Thyroid gland (tissue), 4 donors: ENCODE measurements around the gene PAFAH1B2. TPM values are rescaled to one million over a fixed set of nuclear protein-coding genes. Genes with fewer than 3 reads are reported as not detected.
"Not testable (repeated sequence)": the region's sequence is repeated elsewhere in the genome, so short reads cannot be mapped to it uniquely, and the experiment has no call there.

Experiments
- DNase-seq, 2 donors: peaks; one replicate each; pipeline ENCODE4 v3.0.0-alpha.2; 2019
- H3K27ac ChIP-seq, 3 donors: fragments of 200-600 bp; sonication (generic); 1 replicate in 2 of 3; 2 replicates in 1 of 3; pipeline ENCODE4 v1.5.1; 2016 to 2019; ENCODE audit warnings: mild to moderate bottlenecking in 1 of 3, moderate library complexity in 1 of 3
- H3K27me3 ChIP-seq: fragments of 200-600 bp; sonication (generic); one replicate; pipeline ENCODE4 v1.5.1; 2019
- H3K36me3 ChIP-seq, 2 donors: fragments of 200-600 bp; sonication (generic); one replicate each; pipeline ENCODE4 v1.5.1; 2016 to 2019
- H3K4me1 ChIP-seq, 2 donors: fragments of 200-600 bp; sonication (generic); one replicate each; pipeline ENCODE4 v1.5.1; 2017 to 2019
- H3K4me3 ChIP-seq, 3 donors: fragments of 200-600 bp; sonication (generic); replicated peaks in 1 of 3; 1 replicate in 2 of 3; 2 replicates in 1 of 3; pipeline ENCODE4 v1.5.1; 2016; ENCODE audit warnings: mild to moderate bottlenecking in 1 of 3
- H3K9me3 ChIP-seq: fragments of 200-600 bp; sonication (generic); one replicate; pipeline ENCODE4 v1.5.1; 2017
- CTCF ChIP-seq, 6 experiments: fragments of 200-600 bp in 3 of 6; fragments of 450-650 bp in 3 of 6; sonication (generic) in 3 of 6; IDR thresholded peaks; one replicate each; pipeline ENCODE4 v1.5.1; 2016 to 2019; ENCODE audit warnings: antibody characterized with exemption in 6 of 6, mild to moderate bottlenecking in 2 of 6, inconsistent platforms in 1 of 6, moderate library complexity in 1 of 6
- POLR2A ChIP-seq, 2 donors: fragments of 450-650 bp; IDR thresholded peaks; one replicate each; pipeline ENCODE4 v1.6.1; 2017; ENCODE audit warnings: antibody characterized with exemption in 2 of 2, mild to moderate bottlenecking in 2 of 2, moderate library complexity in 1 of 2
- WGBS, 2 donors: methylation state at CpG; one replicate each; pipeline ENCODE4 v1.1.5; 2017; 5-methylcytosine and 5-hydroxymethylcytosine counted together
- intact Hi-C: fragments of 100-400 bp; cut with DNase I; formaldehyde crosslinking; loops from one replicate; pipeline ENCODE4 v1.15.1; 2023
- total RNA-seq, 4 donors: library from RNA; depleted of rRNA; stranded (reverse); fragments of >200 nt; gene quantifications; one replicate each; pipeline ENCODE4 v1.2.3, GENCODE V29; 2016

PAFAH1B2 gene
- total RNA-seq, 4 donors from 2014 or later, result 107 to 128 (median 118) TPM

GRCh38 chr11:117100556-117100955, 43.5 kb upstream of the PAFAH1B2 start:
- peak overlapping the region in 2 of 3 donors; percentile 98 to 99 for H3K27ac ChIP-seq
- intact Hi-C loops, result no loop called here

GRCh38 chr11:117107701-117108590, 36.1 kb upstream of the PAFAH1B2 start:
- Histone ChIP-seq H3K9me3 (no peaks in the 10 kb centered on the region), H3K27me3 (no peaks in the 10 kb centered on the region), H3K36me3 (no peaks in the 10 kb centered on the region), H3K4me3 (no peak overlapping the region), H3K27ac (no peak overlapping the region), H3K4me1 (no peaks in the 10 kb centered on the region)
- intact Hi-C loops, result loop anchor here (2.0 to 5.0 kb wide), 2 partner anchors 229 to 316 kb away; partner anchors contain the start of gene APOA5
- DNase-seq, result no peak
- no peak for TF ChIP-seq CTCF (IDR thresholded peaks at IDR 0.05)
- no peak for TF ChIP-seq POLR2A (IDR thresholded peaks at IDR 0.05)
- WGBS, 2 donors, result 71 to 74% methylated on average over 5 of the region's 5 CpGs

More at GRCh38 chr11:117100556-117100955, 43.5 kb upstream of the PAFAH1B2 start:
- 91 to 92% methylated on average over 3 of the region's 3 CpGs for WGBS, 2 donors
- TF ChIP-seq POLR2A (IDR thresholded peaks at IDR 0.05), result no peak
- TF ChIP-seq CTCF (IDR thresholded peaks at IDR 0.05), result no peak
- no peak for DNase-seq
- no peak overlapping the region for H3K4me3 ChIP-seq
- H3K36me3 ChIP-seq, result no peaks in the 10 kb centered on the region
- no peaks in the 10 kb centered on the region for H3K9me3 ChIP-seq
- peaks cover 23 to 31% of the 10 kb centered on the region in 2 donors for H3K4me1 ChIP-seq
- no peaks in the 10 kb centered on the region for H3K27me3 ChIP-seq

GRCh38 chr11:117110294-117110950, 33.7 kb upstream of the PAFAH1B2 start:
- no peaks in the 10 kb centered on the region for H3K36me3 ChIP-seq
- DNase-seq, result no peak
- TF ChIP-seq CTCF (IDR thresholded peaks at IDR 0.05) (no peak), POLR2A (IDR thresholded peaks at IDR 0.05) (no peak)
- H3K4me3 ChIP-seq, result no peak overlapping the region
- no peak overlapping the region for H3K27ac ChIP-seq
- H3K9me3 ChIP-seq, result no peaks in the 10 kb centered on the region
- H3K27me3 ChIP-seq, result no peaks in the 10 kb centered on the region
- H3K4me1 ChIP-seq, result no peaks in the 10 kb centered on the region
- 96 to 98% methylated on average over 15 to 17 of the region's 39 CpGs for WGBS, 2 donors
- intact Hi-C loops, result no loop called here

- H3K27ac ChIP-seq, H3K4me3 ChIP-seq, H3K4me1 ChIP-seq, H3K9me3 ChIP-seq, H3K36me3 ChIP-seq, DNase-seq, intact Hi-C loops, H3K27me3 ChIP-seq: not testable (repeated sequence)
- WGBS, 2 donors, result 63 to 79% methylated on average over 3 of the region's 3 CpGs
Observed at GRCh38 chr11:117112497-117112896, 31.6 kb upstream of the PAFAH1B2 start.

- H3K27ac ChIP-seq, intact Hi-C loops, DNase-seq, H3K9me3 ChIP-seq, H3K36me3 ChIP-seq, H3K4me1 ChIP-seq, H3K4me3 ChIP-seq, H3K27me3 ChIP-seq: not testable (repeated sequence)
- WGBS, 2 donors, result 89 to 100% methylated on average over 1 of the region's 1 CpG
Observed at GRCh38 chr11:117112939-117113338, 31.1 kb upstream of the PAFAH1B2 start.

GRCh38 chr11:117117681-117118080, 26.4 kb upstream of the PAFAH1B2 start:
- H3K4me3 ChIP-seq, result no peak overlapping the region
- intact Hi-C loops, result no loop called here
- TF ChIP-seq CTCF (IDR thresholded peaks at IDR 0.05) (no peak), POLR2A (IDR thresholded peaks at IDR 0.05) (no peak)

More at GRCh38 chr11:117117681-117118080, 26.4 kb upstream of the PAFAH1B2 start:
- Histone ChIP-seq H3K36me3 (no peaks in the 10 kb centered on the region), H3K9me3 (no peaks in the 10 kb centered on the region), H3K27ac (no peak overlapping the region), H3K27me3 (no peaks in the 10 kb centered on the region), H3K4me1 (peaks cover 0 to 1% of the 10 kb centered on the region in 2 donors)
- no peak for DNase-seq
